ENCODE results near the gene ADD3. TPM values are rescaled to one million over a fixed set of nuclear protein-coding genes. Genes with fewer than 3 reads are reported as not detected.
A peak's percentile ranks its signal among the peaks of the same experiment; 100 is the strongest.
"Not testable (repeated sequence)": the region's sequence is repeated elsewhere in the genome, so short reads cannot be mapped to it uniquely, and the experiment has no call there.

Gene ADD3
- polyA plus RNA-seq, 1 donor (not counting 4 experiments of a cell fraction or from before 2014, with no cell fraction given), result 61.7 TPM

DNA sequence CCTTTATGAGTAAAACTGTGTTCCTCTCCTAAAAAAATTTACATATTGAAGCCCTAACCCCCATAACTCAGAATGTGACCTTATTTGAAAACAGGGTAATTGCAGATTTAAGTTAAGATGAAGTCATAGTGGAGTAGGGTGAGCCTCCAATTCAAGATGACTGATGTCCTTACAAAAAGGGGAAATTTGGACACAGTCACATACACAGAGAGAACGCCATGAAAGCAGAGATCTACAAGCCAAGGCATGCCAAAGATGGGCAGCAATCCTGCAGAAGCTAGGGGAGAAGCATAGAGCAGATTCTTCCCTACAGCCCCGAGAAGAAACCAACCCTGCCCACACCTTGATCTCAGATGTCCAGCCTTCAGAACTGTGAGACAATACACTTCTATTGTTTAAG, 23.8 kb upstream of the ADD3 start:
- peak overlapping the region; percentile 71 for H2AFZ ChIP-seq (ENCODE audit: control insufficient read depth, low read length)
- dilution Hi-C loops (cut with MboI; ENCODE audit: extremely low pct_ligation_motif_present, low sequenced_read_pairs), result no loop called here
- H3K27me3 ChIP-seq (ENCODE audit: control insufficient read depth, extremely low read depth, insufficient read depth, low read length), result no peaks in the 10 kb centered on the region
- H3K27ac ChIP-seq (ENCODE audit: control insufficient read depth, insufficient read depth, low read length), result no peak overlapping the region
- H4K20me1 ChIP-seq (ENCODE audit: control insufficient read depth, extremely low read depth, insufficient read depth, low read length), result no peaks in the 10 kb centered on the region
- no peak overlapping the region for H3K9ac ChIP-seq (ENCODE audit: control insufficient read depth, extremely low read depth, insufficient read depth, low read length)
- no peak overlapping the region for H3K4me2 ChIP-seq (ENCODE audit: control insufficient read depth, extremely low read depth, insufficient read depth, low read depth, low read length)
- H3K4me3 ChIP-seq (ENCODE audit: control insufficient read depth in 2 of 3, extremely low read depth in 1 of 3, insufficient read depth in 2 of 3, low read depth in 1 of 3, low read length in 3 of 3), result no peak overlapping the region
- FAIRE-seq (no peak), DNase-seq (ENCODE audit: low read depth, low spot score) (no peak)
- H3K4me1 ChIP-seq (ENCODE audit: control insufficient read depth, extremely low read depth, insufficient read depth, low read length), result no peaks in the 10 kb centered on the region
- H3K79me2 ChIP-seq (ENCODE audit: control insufficient read depth, insufficient read depth, low read length), result no peaks in the 10 kb centered on the region
- no peak for TF ChIP-seq CTCF (optimal IDR thresholded peaks at IDR 0.05 in 1 of 3, IDR thresholded peaks at IDR 0.05 in 1 of 3, conservative IDR thresholded peaks at IDR 0.05 in 1 of 3; ENCODE audit: extremely low read depth in 1 of 3, insufficient read depth in 2 of 3, low read length in 3 of 3)
- TF ChIP-seq EZH2 (IDR thresholded peaks at IDR 0.05; ENCODE audit: low read length), result no peak
- H3K9me1 ChIP-seq (ENCODE audit: control insufficient read depth, extremely low read depth, insufficient read depth, low read length), result no peaks in the 10 kb centered on the region
- peaks cover 3% of the 10 kb centered on the region for H3K9me3 ChIP-seq (ENCODE audit: control insufficient read depth, low read depth, low read length)
- H3K36me3 ChIP-seq (ENCODE audit: control insufficient read depth in 2 of 2, extremely low read depth in 1 of 2, insufficient read depth in 2 of 2, low read length in 2 of 2), result no peaks in the 10 kb centered on the region

DNA sequence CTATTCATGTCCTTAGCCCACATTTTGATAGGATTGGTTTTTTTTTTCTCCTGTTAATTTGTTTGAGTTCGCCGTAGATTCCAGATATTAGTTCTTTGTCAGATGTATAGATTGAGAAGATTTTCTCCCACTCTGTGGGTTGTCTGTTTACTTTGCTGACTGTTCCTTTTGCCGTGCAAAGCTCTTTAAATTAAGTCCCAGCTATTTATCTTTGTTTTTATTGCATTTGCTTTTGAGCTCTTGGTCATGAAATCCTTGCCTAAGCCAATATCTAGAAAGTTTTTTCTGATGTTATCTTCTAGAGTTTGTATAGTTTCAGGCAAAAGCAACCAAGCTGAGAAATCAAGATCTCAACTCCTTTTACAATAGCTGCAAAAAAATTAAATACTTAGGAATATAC, 22.0 kb upstream of the ADD3 start:
- H3K9me1 ChIP-seq (ENCODE audit: control insufficient read depth, extremely low read depth, insufficient read depth, low read length); H3K79me2 ChIP-seq (ENCODE audit: control insufficient read depth, insufficient read depth, low read length); H3K4me1 ChIP-seq (ENCODE audit: control insufficient read depth, extremely low read depth, insufficient read depth, low read length); H3K9ac ChIP-seq (ENCODE audit: control insufficient read depth, extremely low read depth, insufficient read depth, low read length); H3K36me3 ChIP-seq (ENCODE audit: control insufficient read depth in 2 of 2, extremely low read depth in 1 of 2, insufficient read depth in 2 of 2, low read length in 2 of 2); dilution Hi-C loops (cut with MboI; ENCODE audit: extremely low pct_ligation_motif_present, low sequenced_read_pairs); FAIRE-seq; H3K27ac ChIP-seq (ENCODE audit: control insufficient read depth, insufficient read depth, low read length); H3K27me3 ChIP-seq (ENCODE audit: control insufficient read depth, extremely low read depth, insufficient read depth, low read length); H4K20me1 ChIP-seq (ENCODE audit: control insufficient read depth, extremely low read depth, insufficient read depth, low read length); H3K4me2 ChIP-seq (ENCODE audit: control insufficient read depth, extremely low read depth, insufficient read depth, low read depth, low read length); H3K4me3 ChIP-seq (ENCODE audit: control insufficient read depth in 2 of 3, extremely low read depth in 1 of 3, insufficient read depth in 2 of 3, low read depth in 1 of 3, low read length in 3 of 3); H3K9me3 ChIP-seq (ENCODE audit: control insufficient read depth, low read depth, low read length); H2AFZ ChIP-seq (ENCODE audit: control insufficient read depth, low read length); DNase-seq (ENCODE audit: low read depth, low spot score): not testable (repeated sequence)

- Histone ChIP-seq H3K9ac (ENCODE audit: control insufficient read depth, extremely low read depth, insufficient read depth, low read length) (no peak overlapping the region), H3K4me3 (ENCODE audit: control insufficient read depth in 2 of 3, extremely low read depth in 1 of 3, insufficient read depth in 2 of 3, low read depth in 1 of 3, low read length in 3 of 3) (no peak overlapping the region), H3K4me1 (ENCODE audit: control insufficient read depth, extremely low read depth, insufficient read depth, low read length) (no peaks in the 10 kb centered on the region), H3K9me3 (ENCODE audit: control insufficient read depth, low read depth, low read length) (peaks cover 3% of the 10 kb centered on the region), H3K36me3 (ENCODE audit: control insufficient read depth in 2 of 2, extremely low read depth in 1 of 2, insufficient read depth in 2 of 2, low read length in 2 of 2) (no peaks in the 10 kb centered on the region), H3K27me3 (ENCODE audit: control insufficient read depth, extremely low read depth, insufficient read depth, low read length) (no peaks in the 10 kb centered on the region), H4K20me1 (ENCODE audit: control insufficient read depth, extremely low read depth, insufficient read depth, low read length) (no peaks in the 10 kb centered on the region), H2AFZ (ENCODE audit: control insufficient read depth, low read length) (no peak overlapping the region), H3K9me1 (ENCODE audit: control insufficient read depth, extremely low read depth, insufficient read depth, low read length) (no peaks in the 10 kb centered on the region), H3K79me2 (ENCODE audit: control insufficient read depth, insufficient read depth, low read length) (no peaks in the 10 kb centered on the region), H3K4me2 (ENCODE audit: control insufficient read depth, extremely low read depth, insufficient read depth, low read depth, low read length) (no peak overlapping the region), H3K27ac (ENCODE audit: control insufficient read depth, insufficient read depth, low read length) (no peak overlapping the region)
- TF ChIP-seq EZH2 (IDR thresholded peaks at IDR 0.05; ENCODE audit: low read length) (no peak), CTCF (optimal IDR thresholded peaks at IDR 0.05 in 1 of 3, IDR thresholded peaks at IDR 0.05 in 1 of 3, conservative IDR thresholded peaks at IDR 0.05 in 1 of 3; ENCODE audit: extremely low read depth in 1 of 3, insufficient read depth in 2 of 3, low read length in 3 of 3) (no peak)
- dilution Hi-C loops (cut with MboI; ENCODE audit: extremely low pct_ligation_motif_present, low sequenced_read_pairs), result no loop called here
- DNase-seq (ENCODE audit: low read depth, low spot score), result no peak
- FAIRE-seq, result peak; percentile 59
Observed at GRCh38 chr10:109987452-109988211, 20.2 kb upstream of the ADD3 start.

Data from keratinocyte (primary cell).